Tibial artery (tissue), 4 donors: ENCODE results near the gene PDZRN4.
"Not testable (repeated sequence)": the region's sequence is repeated elsewhere in the genome, so short reads cannot be mapped to it uniquely, and the experiment has no call there.

Experiments
- DNase-seq, 2 donors: peaks; one replicate each; pipeline ENCODE4 v3.0.0-alpha.2; 2019
- H3K27ac ChIP-seq, 2 donors: fragments of 200-600 bp; sonication (generic) in 1 of 2; 1 replicate in 1 of 2; 2 replicates in 1 of 2; pipeline ENCODE4 v1.5.1; 2018 to 2019; ENCODE audit warnings: mild to moderate bottlenecking in 1 of 2
- H3K27me3 ChIP-seq, 2 donors: fragments of 200-600 bp; sonication (generic) in 1 of 2; one replicate each; pipeline versions ENCODE4 v1.5.1 to v1.6.0; 2016 to 2019
- H3K36me3 ChIP-seq, 3 donors: fragments of 200-600 bp; sonication (generic) in 2 of 3; one replicate each; pipeline ENCODE4 v1.5.1; 2016 to 2019; ENCODE audit warnings: mild to moderate bottlenecking in 2 of 3
- H3K4me1 ChIP-seq, 4 donors: fragments of 200-600 bp; sonication (generic) in 2 of 4; 1 replicate in 3 of 4; 2 replicates in 1 of 4; pipeline ENCODE4 v1.5.1; 2016 to 2019
- H3K4me3 ChIP-seq, 2 donors: fragments of 200-600 bp; sonication (generic) in 1 of 2; 1 replicate in 1 of 2; 2 replicates in 1 of 2; pipeline ENCODE4 v1.5.1; 2018 to 2019; ENCODE audit warnings: mild to moderate bottlenecking in 2 of 2
- H3K9me3 ChIP-seq, 3 donors: fragments of 200-600 bp; sonication (generic) in 1 of 3; one replicate each; pipeline ENCODE4 v1.5.1; 2016 to 2019
- intact Hi-C: fragments of 100-400 bp; cut with DNase I; formaldehyde crosslinking; loops from one replicate; pipeline ENCODE4 v1.15.0; 2023; ENCODE audit warnings: low total_unique reads
- TF ChIP-seq, protein P1 (sequence below), 2 experiments: fragments of 200-600 bp in 1 of 2; fragments of 450-650 bp in 1 of 2; IDR thresholded peaks; one replicate each; pipeline ENCODE4 v1.5.1; 2017 to 2019; ENCODE audit warnings: antibody characterized with exemption in 2 of 2, mild to moderate bottlenecking in 1 of 2, moderate library complexity in 1 of 2

Gene PDZRN4

DNA sequence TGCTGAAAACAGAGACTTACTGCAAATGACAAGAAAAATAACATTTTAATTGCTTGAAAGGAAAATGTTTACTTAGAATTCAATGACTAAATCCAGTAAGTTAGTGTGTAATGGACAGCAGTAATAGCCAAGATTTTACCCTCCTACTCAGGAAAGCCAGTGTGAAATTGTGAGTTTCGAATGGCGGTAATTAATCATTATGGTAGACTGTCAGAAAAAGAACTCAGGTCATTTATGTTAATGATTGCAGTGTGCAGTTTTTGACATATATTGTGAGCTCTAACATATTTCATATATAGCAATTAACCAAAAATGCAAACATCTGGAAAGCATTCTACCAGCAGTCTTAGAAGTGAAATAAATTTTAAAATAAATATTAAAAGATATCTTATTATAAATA lies 60.3 kb downstream of the PDZRN4 start:
- no peaks in the 10 kb centered on the region for H3K4me1 ChIP-seq
- no peak overlapping the region for H3K27ac ChIP-seq
- H3K4me3 ChIP-seq = no peak overlapping the region
- intact Hi-C loops = no loop called here
- no peaks in the 10 kb centered on the region for H3K36me3 ChIP-seq
- DNase-seq = no peak
- H3K9me3 ChIP-seq = no peaks in the 10 kb centered on the region
- no peaks in the 10 kb centered on the region for H3K27me3 ChIP-seq
- TF ChIP-seq, protein P1, sequence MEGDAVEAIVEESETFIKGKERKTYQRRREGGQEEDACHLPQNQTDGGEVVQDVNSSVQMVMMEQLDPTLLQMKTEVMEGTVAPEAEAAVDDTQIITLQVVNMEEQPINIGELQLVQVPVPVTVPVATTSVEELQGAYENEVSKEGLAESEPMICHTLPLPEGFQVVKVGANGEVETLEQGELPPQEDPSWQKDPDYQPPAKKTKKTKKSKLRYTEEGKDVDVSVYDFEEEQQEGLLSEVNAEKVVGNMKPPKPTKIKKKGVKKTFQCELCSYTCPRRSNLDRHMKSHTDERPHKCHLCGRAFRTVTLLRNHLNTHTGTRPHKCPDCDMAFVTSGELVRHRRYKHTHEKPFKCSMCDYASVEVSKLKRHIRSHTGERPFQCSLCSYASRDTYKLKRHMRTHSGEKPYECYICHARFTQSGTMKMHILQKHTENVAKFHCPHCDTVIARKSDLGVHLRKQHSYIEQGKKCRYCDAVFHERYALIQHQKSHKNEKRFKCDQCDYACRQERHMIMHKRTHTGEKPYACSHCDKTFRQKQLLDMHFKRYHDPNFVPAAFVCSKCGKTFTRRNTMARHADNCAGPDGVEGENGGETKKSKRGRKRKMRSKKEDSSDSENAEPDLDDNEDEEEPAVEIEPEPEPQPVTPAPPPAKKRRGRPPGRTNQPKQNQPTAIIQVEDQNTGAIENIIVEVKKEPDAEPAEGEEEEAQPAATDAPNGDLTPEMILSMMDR (IDR thresholded peaks at IDR 0.05) = no peak

DNA sequence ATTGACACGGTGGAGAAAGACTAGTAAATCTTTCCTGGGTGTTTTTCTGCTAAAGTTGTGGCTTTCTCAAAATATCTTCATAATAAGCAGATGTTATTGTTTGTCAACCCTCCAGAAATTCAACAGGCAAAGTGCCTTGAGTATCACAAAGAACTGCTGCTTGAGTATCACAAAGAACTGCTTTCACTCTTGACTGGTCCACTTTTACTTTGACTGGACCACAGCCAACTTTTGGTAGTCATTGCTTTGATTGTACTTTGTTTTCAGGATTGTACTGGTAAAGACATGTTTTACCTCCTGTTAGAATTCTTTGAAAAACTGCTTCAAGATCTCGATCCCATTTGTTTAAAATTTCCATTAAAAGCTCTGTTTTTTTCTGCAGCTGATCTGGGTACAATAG lies 62.6 kb downstream of the PDZRN4 start:
- Histone ChIP-seq H3K4me1 (no peaks in the 10 kb centered on the region), H3K9me3 (no peaks in the 10 kb centered on the region), H3K27ac (no peak overlapping the region), H3K36me3 (no peaks in the 10 kb centered on the region), H3K4me3 (no peak overlapping the region), H3K27me3 (no peaks in the 10 kb centered on the region)
- intact Hi-C loops = no loop called here
- TF ChIP-seq, protein P1 (IDR thresholded peaks at IDR 0.05) = no peak
- no peak for DNase-seq

DNA sequence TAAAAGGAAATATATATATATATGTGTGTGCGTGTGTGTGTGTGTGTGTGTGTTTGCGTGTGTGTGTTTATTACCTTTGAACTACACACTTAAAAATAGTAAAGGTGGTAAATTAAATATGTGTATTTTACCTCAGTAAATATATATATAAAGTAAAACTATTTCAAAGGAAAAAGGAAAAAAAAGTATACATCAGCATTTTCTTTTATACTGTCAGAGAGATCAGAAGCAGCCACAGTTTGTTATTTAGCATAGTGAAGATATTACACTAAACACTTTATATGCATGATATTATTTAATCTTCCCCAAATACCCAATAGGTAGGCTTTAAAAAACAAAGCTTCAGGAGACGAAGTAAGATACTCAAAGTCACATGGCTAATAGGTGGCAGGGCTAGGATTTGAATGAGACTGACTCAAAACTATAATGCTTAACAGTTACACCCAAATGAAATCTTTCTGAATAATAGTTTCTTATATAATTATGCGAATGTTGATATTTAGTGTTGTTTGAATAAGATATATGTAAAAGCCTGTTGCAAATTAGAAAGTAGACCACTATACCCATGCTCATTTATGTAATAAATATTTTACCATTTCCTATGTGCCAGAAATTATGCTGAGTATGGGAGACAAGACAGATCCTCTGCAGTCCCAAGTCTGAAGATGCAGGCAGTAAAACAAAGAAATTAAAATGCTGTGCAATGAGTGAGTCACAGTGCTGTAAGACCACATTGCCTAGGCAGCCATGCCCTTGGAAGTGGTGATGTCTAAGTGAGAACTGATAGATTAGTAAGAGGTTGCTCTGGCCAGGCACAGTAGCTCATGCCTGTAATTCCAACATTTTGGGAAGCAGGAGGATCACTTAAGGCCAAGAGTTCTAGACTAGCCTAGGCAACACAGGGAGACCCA lies 66.1 kb downstream of the PDZRN4 start:
- Histone ChIP-seq H3K27ac (no peak overlapping the region), H3K9me3 (no peaks in the 10 kb centered on the region), H3K4me3 (no peak overlapping the region), H3K27me3 (no peaks in the 10 kb centered on the region), H3K36me3 (no peaks in the 10 kb centered on the region), H3K4me1 (peaks cover 0 to 2% (median 0%) of the 10 kb centered on the region in 4 donors)
- DNase-seq = no peak
- intact Hi-C loops = no loop called here
- TF ChIP-seq, protein P1 (IDR thresholded peaks at IDR 0.05) = no peak

DNA sequence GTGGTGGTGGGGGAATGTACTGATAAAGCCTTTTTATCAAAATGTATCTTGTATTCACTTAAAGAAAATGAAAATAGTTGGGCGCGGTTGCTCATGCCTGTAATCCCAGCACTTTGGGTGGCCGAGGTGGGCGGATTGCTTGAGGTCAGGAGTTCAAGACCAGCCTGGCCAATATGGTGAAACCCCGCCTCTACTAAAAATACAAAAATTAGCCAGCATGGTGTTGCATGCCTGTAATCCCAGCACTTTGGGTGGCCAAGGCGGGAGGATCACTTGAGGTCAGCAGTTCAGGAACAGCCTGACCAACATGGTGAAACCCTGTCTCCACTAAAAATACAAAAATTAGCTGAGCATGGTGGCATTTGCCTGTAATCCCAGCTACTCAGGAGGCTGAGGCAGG lies 75.1 kb downstream of the PDZRN4 start:
- DNase-seq, intact Hi-C loops, H3K27me3 ChIP-seq: not testable (repeated sequence)

DNA sequence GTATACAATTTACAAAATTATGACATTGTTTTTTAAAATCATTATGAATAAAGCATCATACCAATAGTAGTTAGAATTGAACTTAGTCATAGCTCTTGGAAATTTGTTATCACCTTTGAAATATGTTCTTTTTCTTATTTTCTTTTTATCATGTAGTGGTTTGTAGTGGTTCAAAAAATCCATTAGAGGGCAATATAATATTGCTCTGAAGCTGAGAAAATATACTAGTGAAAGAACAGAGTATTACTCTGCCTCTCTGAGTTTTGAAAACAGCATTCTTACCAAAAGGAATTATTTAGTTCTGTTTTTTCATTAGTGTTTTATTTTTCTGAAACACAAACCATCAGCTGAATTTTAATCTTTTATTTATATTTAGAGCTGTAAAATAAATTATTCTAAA lies 76.2 kb downstream of the PDZRN4 start:
- intact Hi-C loops = no loop called here

More for the DNA sequence above, 75.1 kb downstream of the PDZRN4 start:
- H3K4me3 ChIP-seq, H3K9me3 ChIP-seq, H3K36me3 ChIP-seq, H3K27ac ChIP-seq: not testable (repeated sequence)
- H3K4me1 ChIP-seq = peaks cover 0 to 39% (median 7%) of the 10 kb centered on the region in 4 donors

DNA sequence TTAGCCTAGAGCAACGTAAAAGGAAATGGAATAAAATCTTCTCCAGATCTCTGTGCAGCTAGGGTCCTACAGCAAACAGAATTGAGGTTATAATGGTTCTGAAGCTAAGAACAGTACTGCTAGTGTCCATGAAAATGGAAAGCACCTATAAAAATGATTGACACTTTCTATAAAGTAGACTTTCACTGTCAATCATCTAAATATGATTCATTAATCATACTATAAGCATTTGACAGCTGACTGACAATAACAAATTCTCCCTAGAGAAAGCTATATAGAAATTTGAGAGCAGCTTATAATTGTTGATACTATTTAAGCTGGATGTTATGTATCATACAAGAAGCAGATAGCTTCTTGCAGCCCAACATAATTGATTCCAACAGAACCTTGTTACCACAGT lies 80.9 kb downstream of the PDZRN4 start:
- intact Hi-C loops = no loop called here
- Histone ChIP-seq H3K4me1 (peaks cover 0 to 33% (median 7%) of the 10 kb centered on the region in 4 donors), H3K9me3 (no peaks in the 10 kb centered on the region), H3K36me3 (no peaks in the 10 kb centered on the region), H3K27me3 (no peaks in the 10 kb centered on the region), H3K4me3 (no peak overlapping the region), H3K27ac (no peak overlapping the region)
- TF ChIP-seq, protein P1 (IDR thresholded peaks at IDR 0.05) = no peak
- DNase-seq = no peak

More for the DNA sequence above, 76.2 kb downstream of the PDZRN4 start:
- Histone ChIP-seq H3K4me1 (peaks cover 0 to 37% (median 7%) of the 10 kb centered on the region in 4 donors), H3K27ac (no peak overlapping the region), H3K36me3 (no peaks in the 10 kb centered on the region), H3K9me3 (no peaks in the 10 kb centered on the region), H3K4me3 (no peak overlapping the region), H3K27me3 (no peaks in the 10 kb centered on the region)
- no peak for DNase-seq
- TF ChIP-seq, protein P1 (IDR thresholded peaks at IDR 0.05) = peak; percentile 42 to 46
